ENCODE results near the gene PCDHB5.
A peak's percentile ranks its signal among the peaks of the same experiment; 100 is the strongest.
"Not testable (repeated sequence)": the region's sequence is repeated elsewhere in the genome, so short reads cannot be mapped to it uniquely, and the experiment has no call there.

Gene PCDHB5

GRCh38 chr5:141105350-141105749 lies 29.7 kb upstream of the PCDHB5 start:
- TF ChIP-seq, protein P1, sequence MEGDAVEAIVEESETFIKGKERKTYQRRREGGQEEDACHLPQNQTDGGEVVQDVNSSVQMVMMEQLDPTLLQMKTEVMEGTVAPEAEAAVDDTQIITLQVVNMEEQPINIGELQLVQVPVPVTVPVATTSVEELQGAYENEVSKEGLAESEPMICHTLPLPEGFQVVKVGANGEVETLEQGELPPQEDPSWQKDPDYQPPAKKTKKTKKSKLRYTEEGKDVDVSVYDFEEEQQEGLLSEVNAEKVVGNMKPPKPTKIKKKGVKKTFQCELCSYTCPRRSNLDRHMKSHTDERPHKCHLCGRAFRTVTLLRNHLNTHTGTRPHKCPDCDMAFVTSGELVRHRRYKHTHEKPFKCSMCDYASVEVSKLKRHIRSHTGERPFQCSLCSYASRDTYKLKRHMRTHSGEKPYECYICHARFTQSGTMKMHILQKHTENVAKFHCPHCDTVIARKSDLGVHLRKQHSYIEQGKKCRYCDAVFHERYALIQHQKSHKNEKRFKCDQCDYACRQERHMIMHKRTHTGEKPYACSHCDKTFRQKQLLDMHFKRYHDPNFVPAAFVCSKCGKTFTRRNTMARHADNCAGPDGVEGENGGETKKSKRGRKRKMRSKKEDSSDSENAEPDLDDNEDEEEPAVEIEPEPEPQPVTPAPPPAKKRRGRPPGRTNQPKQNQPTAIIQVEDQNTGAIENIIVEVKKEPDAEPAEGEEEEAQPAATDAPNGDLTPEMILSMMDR (IDR thresholded peaks at IDR 0.05; ENCODE audit: low read depth, low read length) = no peak
- no peak for DNase-seq (ENCODE audit: low read depth in 2 of 2)
- H3K4me3 ChIP-seq (replicated peaks in 1 of 2; ENCODE audit: low read depth in 2 of 2, low read length in 2 of 2) = no peak overlapping the region

- no peak for DNase-seq (ENCODE audit: low read depth in 2 of 2)
- no peak overlapping the region for H3K4me3 ChIP-seq (replicated peaks in 1 of 2; ENCODE audit: low read depth in 2 of 2, low read length in 2 of 2)
- TF ChIP-seq, protein P1 (IDR thresholded peaks at IDR 0.05; ENCODE audit: low read depth, low read length) = no peak
Measured at GRCh38 chr5:141119250-141119649, 15.8 kb upstream of the PCDHB5 start.

GRCh38 chr5:141121563-141121962 lies 13.4 kb upstream of the PCDHB5 start, which contains the start of gene PCDHB4:
Gene PCDHB4, plus strand, starts transcription at chr5:141121818. Its CDS starts 181 bp downstream, at chr5:141121999.
- DNase-seq (ENCODE audit: low read depth in 2 of 2) = peak in 1 of 2 donors; percentile 25
- H3K4me3 ChIP-seq (replicated peaks in 1 of 2; ENCODE audit: low read depth in 2 of 2, low read length in 2 of 2) = no peak within 1 kb of the TSS
- TF ChIP-seq, protein P1 (IDR thresholded peaks at IDR 0.05; ENCODE audit: low read depth, low read length) = peak; percentile 7

GRCh38 chr5:141121985-141122384 lies 13.0 kb upstream of the PCDHB5 start:
- TF ChIP-seq, protein P1 (IDR thresholded peaks at IDR 0.05; ENCODE audit: low read depth, low read length) = no peak
- no peak overlapping the region for H3K4me3 ChIP-seq (replicated peaks in 1 of 2; ENCODE audit: low read depth in 2 of 2, low read length in 2 of 2)
- no peak for DNase-seq (ENCODE audit: low read depth in 2 of 2)

DNA sequence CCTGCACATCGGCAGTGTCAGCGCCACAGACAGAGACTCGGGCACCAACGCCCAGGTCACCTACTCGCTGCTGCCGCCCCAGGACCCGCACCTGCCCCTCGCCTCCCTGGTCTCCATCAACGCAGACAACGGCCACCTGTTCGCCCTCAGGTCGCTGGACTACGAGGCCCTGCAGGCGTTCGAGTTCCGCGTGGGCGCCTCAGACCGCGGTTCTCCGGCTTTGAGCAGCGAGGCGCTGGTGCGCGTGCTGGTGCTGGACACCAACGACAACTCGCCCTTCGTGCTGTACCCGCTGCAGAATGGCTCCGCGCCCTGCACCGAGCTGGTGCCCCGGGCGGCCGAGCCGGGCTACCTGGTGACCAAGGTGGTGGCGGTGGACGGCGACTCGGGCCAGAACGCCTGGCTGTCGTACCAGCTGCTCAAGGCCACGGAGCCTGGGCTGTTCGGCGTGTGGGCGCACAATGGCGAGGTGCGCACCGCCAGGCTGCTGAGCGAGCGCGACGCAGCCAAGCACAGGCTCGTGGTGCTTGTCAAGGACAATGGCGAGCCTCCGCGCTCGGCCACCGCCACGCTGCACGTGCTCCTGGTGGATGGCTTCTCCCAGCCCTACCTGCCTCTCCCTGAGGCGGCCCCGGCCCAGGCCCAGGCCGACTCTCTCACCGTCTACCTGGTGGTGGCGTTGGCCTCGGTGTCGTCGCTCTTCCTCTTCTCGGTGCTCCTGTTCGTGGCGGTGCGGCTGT lies 11.4 kb upstream of the PCDHB5 start:
- H3K4me3 ChIP-seq (replicated peaks in 1 of 2; ENCODE audit: low read depth in 2 of 2, low read length in 2 of 2); DNase-seq (ENCODE audit: low read depth in 2 of 2): not testable (repeated sequence)

GRCh38 chr5:141127305-141127704 lies 7.7 kb upstream of the PCDHB5 start:
- TF ChIP-seq, protein P1 (IDR thresholded peaks at IDR 0.05; ENCODE audit: low read depth, low read length) = no peak
- no peak overlapping the region for H3K4me3 ChIP-seq (replicated peaks in 1 of 2; ENCODE audit: low read depth in 2 of 2, low read length in 2 of 2)
- no peak for DNase-seq (ENCODE audit: low read depth in 2 of 2)

GRCh38 chr5:141135718-141136266 lies 786 bp downstream of the PCDHB5 start:
- peak overlapping the region in 1 of 2 donors; percentile 9 for H3K4me3 ChIP-seq (replicated peaks in 1 of 2; ENCODE audit: low read depth in 2 of 2, low read length in 2 of 2)
- DNase-seq (ENCODE audit: low read depth in 2 of 2) = no peak
- TF ChIP-seq, protein P1 (IDR thresholded peaks at IDR 0.05; ENCODE audit: low read depth, low read length) = no peak

DNA sequence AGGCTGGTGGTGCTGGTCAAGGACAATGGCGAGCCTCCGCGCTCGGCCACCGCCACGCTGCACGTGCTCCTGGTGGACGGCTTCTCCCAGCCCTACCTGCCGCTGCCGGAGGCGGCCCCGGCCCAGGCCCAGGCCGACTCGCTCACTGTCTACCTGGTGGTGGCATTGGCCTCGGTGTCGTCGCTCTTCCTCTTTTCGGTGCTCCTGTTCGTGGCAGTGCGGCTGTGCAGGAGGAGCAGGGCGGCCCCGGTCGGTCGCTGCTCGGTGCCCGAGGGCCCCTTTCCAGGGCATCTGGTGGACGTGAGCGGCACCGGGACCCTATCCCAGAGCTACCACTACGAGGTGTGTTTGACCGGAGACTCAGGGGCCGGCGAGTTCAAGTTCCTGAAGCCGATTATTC lies 2.3 kb downstream of the PCDHB5 start:
- H3K4me3 ChIP-seq (replicated peaks in 1 of 2; ENCODE audit: low read depth in 2 of 2, low read length in 2 of 2); DNase-seq (ENCODE audit: low read depth in 2 of 2): not testable (repeated sequence)

All from cardiac fibroblast (primary cell).